ENCODE data around the gene SCFD2.

GRCh38 chr4:52993771-52994170, 372.1 kb downstream of the SCFD2 start:
- no peak for TF ChIP-seq POLR2A (IDR thresholded peaks at IDR 0.05)
- no peak for TF ChIP-seq CTCF (IDR thresholded peaks at IDR 0.05 in 4 of 5, conservative IDR thresholded peaks at IDR 0.05 in 1 of 5)
